Prostate gland (tissue), 2 donors: ENCODE data around the gene ST8SIA1.

Experiments
- POLR2A ChIP-seq: fragments of 450-650 bp; IDR thresholded peaks from one replicate; pipeline ENCODE4 v1.6.1; 2016; ENCODE audit warnings: antibody characterized with exemption, mild to moderate bottlenecking
- TF ChIP-seq, protein P1 (sequence below), 4 experiments: fragments of 200-600 bp in 2 of 4; fragments of 450-650 bp in 2 of 4; sonication (generic) in 2 of 4; IDR thresholded peaks; 1 replicate in 3 of 4; 2 replicates in 1 of 4; pipeline ENCODE4 v1.5.1; 2016 to 2019; ENCODE audit warnings: antibody characterized with exemption in 4 of 4, mild to moderate bottlenecking in 2 of 4, moderate library complexity in 2 of 4

DNA sequence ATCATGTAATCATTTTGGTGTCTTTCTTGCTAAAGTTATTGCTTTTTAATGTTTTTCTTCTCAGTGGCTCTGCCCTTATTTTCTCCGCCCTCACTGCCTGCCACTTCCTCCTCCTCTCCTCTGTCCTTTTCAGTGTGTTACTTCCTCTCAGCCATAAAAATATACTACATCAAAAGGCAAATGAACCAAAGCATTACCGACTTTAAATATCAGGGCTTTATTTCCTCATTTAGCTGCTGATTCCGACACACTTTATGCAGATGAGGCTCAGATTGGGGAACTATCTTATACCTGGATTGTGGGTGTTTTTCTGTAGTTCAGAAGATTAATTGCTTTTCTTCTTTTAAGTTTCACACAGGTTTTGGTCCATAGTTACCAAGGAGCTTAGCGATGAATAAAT is 170.4 kb downstream of the ST8SIA1 start:
- TF ChIP-seq, protein P1, sequence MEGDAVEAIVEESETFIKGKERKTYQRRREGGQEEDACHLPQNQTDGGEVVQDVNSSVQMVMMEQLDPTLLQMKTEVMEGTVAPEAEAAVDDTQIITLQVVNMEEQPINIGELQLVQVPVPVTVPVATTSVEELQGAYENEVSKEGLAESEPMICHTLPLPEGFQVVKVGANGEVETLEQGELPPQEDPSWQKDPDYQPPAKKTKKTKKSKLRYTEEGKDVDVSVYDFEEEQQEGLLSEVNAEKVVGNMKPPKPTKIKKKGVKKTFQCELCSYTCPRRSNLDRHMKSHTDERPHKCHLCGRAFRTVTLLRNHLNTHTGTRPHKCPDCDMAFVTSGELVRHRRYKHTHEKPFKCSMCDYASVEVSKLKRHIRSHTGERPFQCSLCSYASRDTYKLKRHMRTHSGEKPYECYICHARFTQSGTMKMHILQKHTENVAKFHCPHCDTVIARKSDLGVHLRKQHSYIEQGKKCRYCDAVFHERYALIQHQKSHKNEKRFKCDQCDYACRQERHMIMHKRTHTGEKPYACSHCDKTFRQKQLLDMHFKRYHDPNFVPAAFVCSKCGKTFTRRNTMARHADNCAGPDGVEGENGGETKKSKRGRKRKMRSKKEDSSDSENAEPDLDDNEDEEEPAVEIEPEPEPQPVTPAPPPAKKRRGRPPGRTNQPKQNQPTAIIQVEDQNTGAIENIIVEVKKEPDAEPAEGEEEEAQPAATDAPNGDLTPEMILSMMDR (IDR thresholded peaks at IDR 0.05), result no peak
- no peak for TF ChIP-seq POLR2A
